Stimulated activated naive CD8-positive, alpha-beta T cell treated with anti-CD3 and anti-CD28 coated beads, Interleukin-15, Interleukin-2, amounts not matched to agents 100 ng/mL and 50 ng/mL, for 24 hours (primary cell): ENCODE measurements around the gene TUT4.
A peak's percentile ranks its signal among the peaks of the same experiment; 100 is the strongest.

Source experiments
- H3K27ac Mint-ChIP-seq: one replicate; pipeline ENCODE4 v1.8.0; 2021; ENCODE audit warnings: mild to moderate bottlenecking, mixed read lengths
- H3K27me3 Mint-ChIP-seq: one replicate; pipeline ENCODE4 v1.8.0; 2021; ENCODE audit warnings: mixed read lengths
- H3K36me3 Mint-ChIP-seq: one replicate; pipeline ENCODE4 v1.8.0; 2021; ENCODE audit warnings: low read depth, mixed read lengths
- H3K4me1 Mint-ChIP-seq: one replicate; pipeline ENCODE4 v1.8.0; 2021; ENCODE audit warnings: low read depth, mixed read lengths
- H3K4me3 Mint-ChIP-seq: one replicate; pipeline ENCODE4 v1.8.0; 2021; ENCODE audit warnings: mild to moderate bottlenecking, mixed read lengths
- H3K9me3 Mint-ChIP-seq: one replicate; pipeline ENCODE4 v1.8.0; 2021; ENCODE audit warnings: mixed read lengths

The TUT4 gene

GRCh38 chr1:52531249-52531872 is 21.5 kb downstream of the TUT4 start:
- H3K9me3 Mint-ChIP-seq, result peaks cover 9% of the 10 kb centered on the region
- peak overlapping the region; percentile 15 for H3K27ac Mint-ChIP-seq
- no peaks in the 10 kb centered on the region for H3K27me3 Mint-ChIP-seq
- no peak overlapping the region for H3K4me3 Mint-ChIP-seq
- H3K4me1 Mint-ChIP-seq, result peaks cover 55% of the 10 kb centered on the region
- H3K36me3 Mint-ChIP-seq, result peaks cover 17% of the 10 kb centered on the region

GRCh38 chr1:52530563-52531144 is 22.2 kb downstream of the TUT4 start:
- no peak overlapping the region for H3K27ac Mint-ChIP-seq
- H3K4me1 Mint-ChIP-seq, result peaks cover 54% of the 10 kb centered on the region
- H3K27me3 Mint-ChIP-seq, result no peaks in the 10 kb centered on the region

GRCh38 chr1:52523376-52523775 is 29.5 kb downstream of the TUT4 start:
- Mint-ChIP-seq H3K9me3 (no peaks in the 10 kb centered on the region), H3K4me1 (peaks cover 43% of the 10 kb centered on the region), H3K36me3 (peaks cover 37% of the 10 kb centered on the region), H3K4me3 (no peak overlapping the region), H3K27me3 (no peaks in the 10 kb centered on the region), H3K27ac (no peak overlapping the region)

More at GRCh38 chr1:52530563-52531144, 22.2 kb downstream of the TUT4 start:
- Mint-ChIP-seq H3K9me3 (peaks cover 8% of the 10 kb centered on the region), H3K4me3 (no peak overlapping the region), H3K36me3 (peaks cover 18% of the 10 kb centered on the region)

GRCh38 chr1:52520148-52520547 is 32.7 kb downstream of the TUT4 start:
- H3K27ac Mint-ChIP-seq, result peak overlapping the region; percentile 36
- no peaks in the 10 kb centered on the region for H3K27me3 Mint-ChIP-seq
- H3K36me3 Mint-ChIP-seq, result peaks cover 32% of the 10 kb centered on the region
- H3K4me3 Mint-ChIP-seq, result no peak overlapping the region
- H3K4me1 Mint-ChIP-seq, result peaks cover 41% of the 10 kb centered on the region
- no peaks in the 10 kb centered on the region for H3K9me3 Mint-ChIP-seq

- peaks cover 33% of the 10 kb centered on the region for H3K4me1 Mint-ChIP-seq
- no peaks in the 10 kb centered on the region for H3K9me3 Mint-ChIP-seq
- H3K4me3 Mint-ChIP-seq, result no peak overlapping the region
- H3K27ac Mint-ChIP-seq, result no peak overlapping the region
- peaks cover 30% of the 10 kb centered on the region for H3K36me3 Mint-ChIP-seq
- no peaks in the 10 kb centered on the region for H3K27me3 Mint-ChIP-seq
These were observed 33.9 kb downstream of the TUT4 start for GRCh38 chr1:52518962-52519361.

GRCh38 chr1:52511851-52512615 is 40.9 kb downstream of the TUT4 start:
- Mint-ChIP-seq H3K36me3 (peaks cover 31% of the 10 kb centered on the region), H3K27ac (no peak overlapping the region), H3K4me1 (peaks cover 4% of the 10 kb centered on the region), H3K27me3 (no peaks in the 10 kb centered on the region), H3K4me3 (no peak overlapping the region), H3K9me3 (no peaks in the 10 kb centered on the region)

GRCh38 chr1:52511439-52511838 is 41.5 kb downstream of the TUT4 start:
- Mint-ChIP-seq H3K9me3 (no peaks in the 10 kb centered on the region), H3K4me1 (peaks cover 4% of the 10 kb centered on the region), H3K4me3 (no peak overlapping the region), H3K27ac (no peak overlapping the region), H3K27me3 (no peaks in the 10 kb centered on the region), H3K36me3 (peaks cover 36% of the 10 kb centered on the region)

GRCh38 chr1:52506920-52507546 is 45.9 kb downstream of the TUT4 start:
- Mint-ChIP-seq H3K36me3 (peaks cover 39% of the 10 kb centered on the region), H3K27ac (no peak overlapping the region), H3K4me3 (no peak overlapping the region), H3K9me3 (no peaks in the 10 kb centered on the region), H3K27me3 (no peaks in the 10 kb centered on the region), H3K4me1 (peaks cover 4% of the 10 kb centered on the region)

GRCh38 chr1:52506349-52506748 is 46.5 kb downstream of the TUT4 start:
- H3K4me1 Mint-ChIP-seq, result peaks cover 2% of the 10 kb centered on the region
- no peak overlapping the region for H3K27ac Mint-ChIP-seq
- no peak overlapping the region for H3K4me3 Mint-ChIP-seq
- peaks cover 45% of the 10 kb centered on the region for H3K36me3 Mint-ChIP-seq
- H3K9me3 Mint-ChIP-seq, result no peaks in the 10 kb centered on the region
- H3K27me3 Mint-ChIP-seq, result no peaks in the 10 kb centered on the region

- no peak overlapping the region for H3K4me3 Mint-ChIP-seq
- H3K9me3 Mint-ChIP-seq, result no peaks in the 10 kb centered on the region
- peaks cover 46% of the 10 kb centered on the region for H3K36me3 Mint-ChIP-seq
- H3K4me1 Mint-ChIP-seq, result no peaks in the 10 kb centered on the region
- no peaks in the 10 kb centered on the region for H3K27me3 Mint-ChIP-seq
- H3K27ac Mint-ChIP-seq, result no peak overlapping the region
These were observed 48.2 kb downstream of the TUT4 start for GRCh38 chr1:52504720-52505119.

- H3K27me3 Mint-ChIP-seq, result no peaks in the 10 kb centered on the region
- no peaks in the 10 kb centered on the region for H3K9me3 Mint-ChIP-seq
- peak overlapping the region; percentile 6 for H3K27ac Mint-ChIP-seq
- H3K36me3 Mint-ChIP-seq, result peaks cover 45% of the 10 kb centered on the region
- no peaks in the 10 kb centered on the region for H3K4me1 Mint-ChIP-seq
- no peak overlapping the region for H3K4me3 Mint-ChIP-seq
These were observed 49.2 kb downstream of the TUT4 start for GRCh38 chr1:52503706-52504105.

GRCh38 chr1:52502789-52503188 is 50.1 kb downstream of the TUT4 start:
- Mint-ChIP-seq H3K4me3 (no peak overlapping the region), H3K27ac (no peak overlapping the region), H3K9me3 (no peaks in the 10 kb centered on the region), H3K27me3 (no peaks in the 10 kb centered on the region), H3K4me1 (no peaks in the 10 kb centered on the region), H3K36me3 (peaks cover 40% of the 10 kb centered on the region)

GRCh38 chr1:52487632-52488031 is 65.3 kb downstream of the TUT4 start:
- no peak overlapping the region for H3K27ac Mint-ChIP-seq
- no peak overlapping the region for H3K4me3 Mint-ChIP-seq
- H3K4me1 Mint-ChIP-seq, result no peaks in the 10 kb centered on the region
- peaks cover 18% of the 10 kb centered on the region for H3K36me3 Mint-ChIP-seq
- H3K9me3 Mint-ChIP-seq, result no peaks in the 10 kb centered on the region
- no peaks in the 10 kb centered on the region for H3K27me3 Mint-ChIP-seq

GRCh38 chr1:52482326-52483004 is 70.4 kb downstream of the TUT4 start:
- Mint-ChIP-seq H3K4me3 (no peak overlapping the region), H3K27me3 (no peaks in the 10 kb centered on the region), H3K27ac (no peak overlapping the region), H3K9me3 (no peaks in the 10 kb centered on the region), H3K36me3 (peaks cover 9% of the 10 kb centered on the region), H3K4me1 (no peaks in the 10 kb centered on the region)

GRCh38 chr1:52479076-52479475 is 73.8 kb downstream of the TUT4 start:
- Mint-ChIP-seq H3K4me3 (no peak overlapping the region), H3K27ac (no peak overlapping the region), H3K9me3 (no peaks in the 10 kb centered on the region), H3K36me3 (peaks cover 25% of the 10 kb centered on the region), H3K27me3 (no peaks in the 10 kb centered on the region), H3K4me1 (no peaks in the 10 kb centered on the region)
